GM12874 (cell line): ENCODE measurements around the gene SLC66A2.
A peak's percentile ranks its signal among the peaks of the same experiment; 100 is the strongest.

ENCODE experiments used
- TF ChIP-seq, protein P1 (sequence below): IDR thresholded peaks from 2 replicates; pipeline ENCODE4 v1.5.1; 2011; ENCODE audit warnings: low read depth, mild to moderate bottlenecking, control low read depth, low read length, moderate library complexity; ENCODE audit not compliant: insufficient read depth

The SLC66A2 gene

GRCh38 chr18:79951545-79952455 is at the start of gene SLC66A2:
Gene SLC66A2, minus strand, starts transcription at chr18:79951653. Its CDS starts 727 bp downstream, at chr18:79950926.
- TF ChIP-seq, protein P1, sequence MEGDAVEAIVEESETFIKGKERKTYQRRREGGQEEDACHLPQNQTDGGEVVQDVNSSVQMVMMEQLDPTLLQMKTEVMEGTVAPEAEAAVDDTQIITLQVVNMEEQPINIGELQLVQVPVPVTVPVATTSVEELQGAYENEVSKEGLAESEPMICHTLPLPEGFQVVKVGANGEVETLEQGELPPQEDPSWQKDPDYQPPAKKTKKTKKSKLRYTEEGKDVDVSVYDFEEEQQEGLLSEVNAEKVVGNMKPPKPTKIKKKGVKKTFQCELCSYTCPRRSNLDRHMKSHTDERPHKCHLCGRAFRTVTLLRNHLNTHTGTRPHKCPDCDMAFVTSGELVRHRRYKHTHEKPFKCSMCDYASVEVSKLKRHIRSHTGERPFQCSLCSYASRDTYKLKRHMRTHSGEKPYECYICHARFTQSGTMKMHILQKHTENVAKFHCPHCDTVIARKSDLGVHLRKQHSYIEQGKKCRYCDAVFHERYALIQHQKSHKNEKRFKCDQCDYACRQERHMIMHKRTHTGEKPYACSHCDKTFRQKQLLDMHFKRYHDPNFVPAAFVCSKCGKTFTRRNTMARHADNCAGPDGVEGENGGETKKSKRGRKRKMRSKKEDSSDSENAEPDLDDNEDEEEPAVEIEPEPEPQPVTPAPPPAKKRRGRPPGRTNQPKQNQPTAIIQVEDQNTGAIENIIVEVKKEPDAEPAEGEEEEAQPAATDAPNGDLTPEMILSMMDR = 0 out of 2 replicates have a peak, but pooled peaks have one; percentile 14

GRCh38 chr18:80000877-80001276 is 49.4 kb upstream of the SLC66A2 start:
- TF ChIP-seq, protein P1 = no peak

GRCh38 chr18:79991494-79991893 is 40.0 kb upstream of the SLC66A2 start:
- TF ChIP-seq, protein P1 = no peak

- TF ChIP-seq, protein P1 = no peak
Observed at GRCh38 chr18:79989195-79989497, 37.7 kb upstream of the SLC66A2 start.

- TF ChIP-seq, protein P1 = no peak
Observed at GRCh38 chr18:79988451-79989194, 37.2 kb upstream of the SLC66A2 start, which contains the start of gene TXNL4A. Gene TXNL4A, minus strand, starts transcription at chr18:79988563. Its CDS starts 171 bp downstream, at chr18:79988392.

DNA sequence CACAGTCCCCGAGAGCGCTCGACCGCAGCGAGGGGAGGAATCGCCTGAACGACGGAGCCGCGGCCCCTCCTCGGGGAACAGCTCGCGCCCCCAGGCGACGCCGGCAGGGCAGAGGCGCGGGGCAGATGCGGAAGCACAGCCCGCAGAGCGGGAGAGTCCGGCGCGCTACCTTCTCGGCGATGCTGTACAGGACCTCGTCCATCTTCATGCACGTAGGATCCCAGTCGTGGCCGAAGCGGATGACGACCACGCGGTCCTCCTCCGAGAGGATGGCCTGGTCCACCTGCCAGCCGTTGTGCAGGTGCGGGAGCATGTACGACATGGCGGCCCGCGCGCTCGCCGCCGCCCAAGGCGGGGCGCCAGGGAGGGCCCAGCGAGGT is 36.6 kb upstream of the SLC66A2 start:
- TF ChIP-seq, protein P1 = peak; percentile 47

DNA sequence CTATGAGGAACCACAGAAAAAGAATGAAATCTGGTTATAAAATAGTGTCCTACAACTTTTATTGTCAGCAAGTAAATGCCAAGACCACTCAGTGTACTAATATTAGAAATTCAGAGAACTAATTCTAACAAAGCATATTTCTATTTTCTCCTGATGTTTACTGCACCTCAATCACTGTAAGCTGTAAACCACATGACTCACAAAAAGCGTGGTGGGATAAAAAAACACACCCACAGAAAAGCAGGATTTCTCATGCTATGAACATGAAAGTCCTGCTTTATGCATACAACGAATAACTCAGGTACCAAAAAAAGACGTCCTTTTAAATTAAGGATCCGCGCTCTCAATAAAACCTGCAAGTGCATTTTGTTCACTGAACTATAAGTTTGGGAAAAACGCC is 36.1 kb upstream of the SLC66A2 start:
- TF ChIP-seq, protein P1 = no peak
